ENCODE measurements around the gene PADI4.

The PADI4 gene

DNA sequence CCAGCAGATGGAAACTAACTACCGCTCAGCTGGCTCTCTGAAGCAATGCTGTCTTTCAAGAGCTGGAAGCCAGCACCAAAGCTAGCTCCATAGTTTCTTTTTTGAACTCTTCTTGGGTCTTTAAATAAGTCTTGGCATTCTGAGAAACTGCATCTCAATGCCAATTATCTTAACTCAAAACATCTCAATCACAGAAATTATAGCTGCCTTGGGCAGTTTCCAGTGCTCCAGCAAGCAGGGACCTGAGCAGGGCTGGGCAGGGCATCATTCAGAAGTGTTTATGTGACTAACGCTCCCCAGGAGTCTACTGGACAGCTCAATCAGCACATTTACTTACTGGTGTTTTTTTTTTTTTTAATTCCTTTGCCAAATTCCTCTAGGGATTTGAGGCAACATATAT lies 18.3 kb upstream of the PADI4 start:
- H3K9ac ChIP-seq (ENCODE audit: low read length): no peak overlapping the region
- H3K4me3 ChIP-seq (ENCODE audit: low read length): no peak overlapping the region
- H3K27me3 ChIP-seq (ENCODE audit: control insufficient read depth, insufficient read depth, low read length): peaks cover 5% of the 10 kb centered on the region
- no peaks in the 10 kb centered on the region for H3K36me3 ChIP-seq (ENCODE audit: control insufficient read depth, insufficient read depth, low read length)
- H3K4me1 ChIP-seq (ENCODE audit: control insufficient read depth, insufficient read depth, low read length): no peaks in the 10 kb centered on the region
- no peaks in the 10 kb centered on the region for H3K9me3 ChIP-seq (ENCODE audit: control insufficient read depth, low read length)

DNA sequence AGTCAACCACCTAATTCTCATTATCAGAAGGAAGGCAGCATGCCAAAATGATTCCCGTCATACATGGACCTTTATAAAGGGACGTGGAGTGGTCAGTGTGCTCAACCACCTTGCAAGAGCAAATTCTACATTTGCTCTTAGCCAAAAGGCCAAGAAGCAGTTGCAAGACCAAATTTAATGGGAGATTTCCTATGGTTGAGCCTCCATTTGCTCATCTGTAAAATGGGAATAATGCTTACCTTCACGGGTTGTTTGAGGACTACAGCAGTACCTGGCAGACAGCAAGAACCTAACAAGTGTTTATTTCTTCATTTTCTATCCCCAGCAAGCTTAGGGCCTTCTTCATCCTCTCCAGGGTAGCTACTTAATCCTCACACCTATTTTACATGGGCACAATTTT lies 17.4 kb upstream of the PADI4 start:
- H3K36me3 ChIP-seq (ENCODE audit: control insufficient read depth, insufficient read depth, low read length): no peaks in the 10 kb centered on the region
- no peak overlapping the region for H3K9ac ChIP-seq (ENCODE audit: low read length)
- H3K4me1 ChIP-seq (ENCODE audit: control insufficient read depth, insufficient read depth, low read length): no peaks in the 10 kb centered on the region
- H3K4me3 ChIP-seq (ENCODE audit: low read length): no peak overlapping the region
- no peaks in the 10 kb centered on the region for H3K9me3 ChIP-seq (ENCODE audit: control insufficient read depth, low read length)
- H3K27me3 ChIP-seq (ENCODE audit: control insufficient read depth, insufficient read depth, low read length): peaks cover 7% of the 10 kb centered on the region

DNA sequence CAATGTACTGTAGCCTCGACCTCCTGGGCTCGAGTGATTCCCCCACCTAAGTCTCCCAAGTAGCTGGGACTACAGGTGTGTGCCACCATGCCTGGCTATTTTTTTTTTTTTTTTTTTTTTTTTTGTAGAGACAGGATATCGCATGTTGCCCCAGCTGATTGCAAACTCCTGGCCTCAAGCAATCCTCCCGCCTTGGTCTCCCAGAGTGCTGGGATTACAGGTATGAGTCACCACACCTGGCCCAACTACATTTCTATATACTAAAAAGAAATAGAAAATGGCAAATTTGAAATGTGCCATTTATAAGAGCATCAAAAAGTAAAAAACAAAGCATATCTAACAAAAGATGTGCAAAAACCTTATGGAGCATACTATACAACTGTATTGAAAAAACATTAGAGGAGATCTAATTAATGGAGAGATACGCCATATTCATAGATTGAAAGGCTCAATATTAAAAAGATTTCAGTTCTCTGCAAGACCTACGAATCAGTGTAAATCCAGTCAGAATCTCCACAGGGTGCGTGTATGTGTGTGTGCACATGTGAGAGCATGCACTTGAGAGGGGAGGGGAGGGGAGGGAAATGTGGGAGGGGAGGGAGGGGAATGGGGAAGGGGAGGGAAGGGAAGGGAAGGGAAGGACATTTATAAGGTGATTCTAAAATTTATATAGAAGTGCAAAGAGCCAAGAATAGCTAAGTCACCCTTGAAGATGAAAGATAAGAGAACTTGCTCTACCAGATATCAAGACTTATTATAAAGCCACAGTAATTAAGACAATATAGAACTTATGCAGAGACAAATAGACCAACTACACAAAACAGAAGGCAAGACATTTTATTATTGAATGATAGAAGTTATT lies 15.5 kb upstream of the PADI4 start:
- no peak overlapping the region for H3K9ac ChIP-seq (ENCODE audit: low read length)
- peaks cover 8% of the 10 kb centered on the region for H3K27me3 ChIP-seq (ENCODE audit: control insufficient read depth, insufficient read depth, low read length)
- no peak overlapping the region for H3K4me3 ChIP-seq (ENCODE audit: low read length)
- no peaks in the 10 kb centered on the region for H3K36me3 ChIP-seq (ENCODE audit: control insufficient read depth, insufficient read depth, low read length)
- H3K9me3 ChIP-seq (ENCODE audit: control insufficient read depth, low read length): no peaks in the 10 kb centered on the region
- no peaks in the 10 kb centered on the region for H3K4me1 ChIP-seq (ENCODE audit: control insufficient read depth, insufficient read depth, low read length)

DNA sequence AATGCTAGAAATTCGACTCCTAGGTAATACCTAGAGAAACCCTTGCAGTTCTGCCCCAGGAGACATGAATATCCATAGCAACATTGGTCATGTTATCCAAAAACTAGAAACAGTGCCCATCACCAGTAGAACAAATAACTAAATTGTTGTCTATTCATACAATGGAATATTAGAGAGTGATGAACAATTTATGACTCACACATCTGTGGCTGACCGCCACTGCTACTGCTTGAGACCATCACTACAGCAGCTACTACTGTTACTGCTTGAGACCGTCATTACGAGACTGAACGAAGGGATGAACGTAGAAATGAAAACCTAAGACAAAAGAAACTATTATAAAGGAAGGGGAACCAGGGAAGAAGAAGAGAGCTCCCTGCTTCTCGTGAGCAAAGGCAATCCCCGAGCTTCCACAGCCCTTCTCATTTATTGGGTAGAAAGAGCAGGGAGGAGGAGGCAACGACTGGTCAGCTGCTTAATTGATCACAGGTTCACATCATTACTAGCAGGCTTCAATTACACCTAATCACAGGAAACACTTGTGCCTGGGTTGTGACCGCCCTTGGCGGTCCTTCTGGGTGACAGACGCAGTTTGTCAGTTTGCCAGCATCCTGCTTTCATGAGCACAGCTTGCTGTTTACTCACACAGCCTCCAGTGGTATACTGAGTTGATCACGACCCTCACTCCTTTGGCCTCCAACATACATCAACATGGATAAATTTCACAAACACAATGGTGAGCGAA lies 14.1 kb upstream of the PADI4 start:
- H3K4me1 ChIP-seq (ENCODE audit: control insufficient read depth, insufficient read depth, low read length): no peaks in the 10 kb centered on the region
- no peak overlapping the region for H3K9ac ChIP-seq (ENCODE audit: low read length)

DNA sequence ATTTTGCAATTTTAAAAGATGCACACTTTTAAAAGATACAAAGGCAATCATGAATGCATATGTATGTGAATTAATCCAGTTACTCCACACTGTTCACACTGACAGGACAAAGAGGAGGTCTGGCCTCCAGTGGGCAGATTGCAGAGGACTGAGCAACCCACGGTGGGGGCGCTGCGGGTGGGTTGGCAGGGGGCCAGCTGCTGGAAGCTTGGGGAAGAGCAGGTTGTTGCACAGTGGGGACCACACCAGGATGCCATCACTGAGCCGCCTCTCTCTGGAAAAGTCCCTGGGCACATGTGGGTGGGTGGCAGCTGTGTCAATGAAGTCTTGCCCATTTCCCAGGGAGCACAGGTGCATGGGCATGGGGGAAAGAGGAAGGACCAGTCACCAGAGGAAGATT lies 12.7 kb upstream of the PADI4 start:
- H3K9ac ChIP-seq (ENCODE audit: low read length): no peak overlapping the region
- no peaks in the 10 kb centered on the region for H3K4me1 ChIP-seq (ENCODE audit: control insufficient read depth, insufficient read depth, low read length)
- peaks cover 3% of the 10 kb centered on the region for H3K27me3 ChIP-seq (ENCODE audit: control insufficient read depth, insufficient read depth, low read length)
- no peak overlapping the region for H3K4me3 ChIP-seq (ENCODE audit: low read length)
- no peaks in the 10 kb centered on the region for H3K9me3 ChIP-seq (ENCODE audit: control insufficient read depth, low read length)
- H3K36me3 ChIP-seq (ENCODE audit: control insufficient read depth, insufficient read depth, low read length): no peaks in the 10 kb centered on the region

More for the DNA sequence above, 14.1 kb upstream of the PADI4 start:
- H3K9me3 ChIP-seq (ENCODE audit: control insufficient read depth, low read length): no peaks in the 10 kb centered on the region
- H3K4me3 ChIP-seq (ENCODE audit: low read length): no peak overlapping the region
- no peaks in the 10 kb centered on the region for H3K36me3 ChIP-seq (ENCODE audit: control insufficient read depth, insufficient read depth, low read length)
- peaks cover 8% of the 10 kb centered on the region for H3K27me3 ChIP-seq (ENCODE audit: control insufficient read depth, insufficient read depth, low read length)

DNA sequence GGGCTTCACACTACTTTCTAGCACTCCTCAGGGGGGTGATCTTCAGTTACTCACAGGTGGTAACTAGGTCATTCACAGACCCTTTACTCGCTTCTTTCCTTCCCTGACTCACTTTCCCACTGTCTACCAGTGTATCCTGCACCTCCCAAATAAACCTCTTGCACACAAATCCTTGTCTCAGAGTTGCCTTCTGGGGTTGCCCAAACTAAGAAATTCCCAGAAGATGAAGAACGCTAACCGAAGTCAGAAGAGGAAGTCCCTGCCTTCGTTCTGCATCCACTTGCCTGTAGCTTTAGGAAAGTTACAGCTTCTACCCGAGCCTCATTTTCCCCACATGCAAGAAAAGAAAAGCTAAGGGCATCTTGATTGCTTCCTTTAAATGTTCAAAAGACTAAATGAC lies 11.9 kb upstream of the PADI4 start:
- H3K4me1 ChIP-seq (ENCODE audit: control insufficient read depth, insufficient read depth, low read length): no peaks in the 10 kb centered on the region
- H3K36me3 ChIP-seq (ENCODE audit: control insufficient read depth, insufficient read depth, low read length): no peaks in the 10 kb centered on the region
- H3K9me3 ChIP-seq (ENCODE audit: control insufficient read depth, low read length): no peaks in the 10 kb centered on the region
- H3K4me3 ChIP-seq (ENCODE audit: low read length): no peak overlapping the region
- peaks cover 3% of the 10 kb centered on the region for H3K27me3 ChIP-seq (ENCODE audit: control insufficient read depth, insufficient read depth, low read length)
- H3K9ac ChIP-seq (ENCODE audit: low read length): no peak overlapping the region

DNA sequence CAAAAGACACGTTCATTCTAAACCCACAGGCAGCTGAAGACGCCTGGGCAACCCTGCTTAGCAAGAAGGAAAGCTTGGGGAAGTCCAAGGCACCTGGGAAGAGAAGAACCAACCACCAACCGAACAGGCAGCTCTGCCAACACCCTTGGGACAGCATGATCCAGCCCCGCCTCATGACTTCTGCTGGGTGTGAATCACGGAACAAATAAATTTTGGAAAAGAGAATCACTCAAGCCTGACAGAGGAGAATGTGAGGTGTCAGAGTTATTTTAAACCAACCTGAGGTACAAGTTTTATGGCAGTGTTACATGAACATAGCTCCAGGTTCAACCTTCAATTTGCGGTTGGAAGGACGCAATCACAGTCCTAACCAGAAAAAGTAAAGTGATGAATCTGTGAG lies 10.0 kb upstream of the PADI4 start:
- no peak overlapping the region for H3K9ac ChIP-seq (ENCODE audit: low read length)

DNA sequence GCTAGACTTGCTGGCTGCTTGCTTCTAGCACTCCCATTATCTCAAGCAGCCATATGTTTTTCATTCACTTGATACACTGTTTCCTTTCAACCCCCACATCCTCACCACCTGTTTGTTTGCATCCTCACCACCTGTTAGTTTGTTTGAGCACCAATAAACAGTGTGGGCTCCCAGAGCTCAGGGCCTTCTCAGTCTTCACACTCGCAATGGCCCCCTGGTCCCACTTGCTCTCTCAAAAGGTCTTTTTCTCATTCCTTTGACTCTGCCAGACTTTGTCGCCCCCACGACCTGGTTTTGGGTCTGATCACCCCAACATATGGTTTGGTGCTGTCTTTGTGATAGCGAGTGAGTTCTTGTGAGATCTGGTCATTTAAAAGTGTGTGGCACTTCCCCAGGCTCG lies 6.2 kb upstream of the PADI4 start:
- no peaks in the 10 kb centered on the region for H3K9me3 ChIP-seq (ENCODE audit: control insufficient read depth, low read length)
- no peaks in the 10 kb centered on the region for H3K4me1 ChIP-seq (ENCODE audit: control insufficient read depth, insufficient read depth, low read length)
- no peaks in the 10 kb centered on the region for H3K36me3 ChIP-seq (ENCODE audit: control insufficient read depth, insufficient read depth, low read length)
- no peaks in the 10 kb centered on the region for H3K27me3 ChIP-seq (ENCODE audit: control insufficient read depth, insufficient read depth, low read length)
- no peak overlapping the region for H3K9ac ChIP-seq (ENCODE audit: low read length)
- no peak overlapping the region for H3K4me3 ChIP-seq (ENCODE audit: low read length)

More for the DNA sequence above, 10.0 kb upstream of the PADI4 start:
- Histone ChIP-seq H3K27me3 (ENCODE audit: control insufficient read depth, insufficient read depth, low read length) (peaks cover 3% of the 10 kb centered on the region), H3K4me1 (ENCODE audit: control insufficient read depth, insufficient read depth, low read length) (no peaks in the 10 kb centered on the region), H3K36me3 (ENCODE audit: control insufficient read depth, insufficient read depth, low read length) (no peaks in the 10 kb centered on the region), H3K9me3 (ENCODE audit: control insufficient read depth, low read length) (no peaks in the 10 kb centered on the region), H3K4me3 (ENCODE audit: low read length) (no peak overlapping the region)

DNA sequence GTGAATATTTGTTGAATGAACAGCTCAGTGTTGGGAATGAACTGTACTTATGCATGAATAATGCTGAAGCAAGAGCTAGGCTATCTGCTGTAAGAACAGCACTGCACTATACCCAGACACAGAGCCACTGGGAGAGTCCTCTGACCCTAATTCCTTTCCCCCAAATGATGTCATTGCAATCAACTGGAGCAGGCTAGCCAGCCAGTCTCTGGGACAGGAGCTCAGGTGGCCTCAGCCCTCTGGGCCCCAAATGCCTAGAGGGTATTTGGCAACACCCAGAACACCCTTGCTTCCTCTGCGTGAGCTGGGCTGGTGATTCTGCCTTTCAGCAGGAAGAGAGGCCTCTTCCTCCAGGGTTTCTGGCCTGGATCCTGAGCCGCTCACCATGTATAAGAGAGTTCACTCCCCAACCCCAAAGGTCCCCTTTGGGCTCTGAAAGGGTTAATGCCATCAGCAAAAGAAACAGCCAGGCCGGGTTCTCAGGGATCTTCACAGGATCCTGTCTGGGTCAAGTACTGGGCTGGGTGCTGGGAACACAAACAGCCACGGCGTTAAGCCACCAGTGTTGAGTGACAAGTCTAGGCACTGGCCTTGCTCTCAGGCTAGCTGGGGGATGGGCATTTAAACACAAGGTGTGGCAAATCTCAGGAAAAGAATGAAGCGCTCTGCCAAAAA lies 3.7 kb upstream of the PADI4 start:
- Histone ChIP-seq H3K4me3 (ENCODE audit: low read length) (no peak overlapping the region), H3K4me1 (ENCODE audit: control insufficient read depth, insufficient read depth, low read length) (no peaks in the 10 kb centered on the region), H3K9me3 (ENCODE audit: control insufficient read depth, low read length) (no peaks in the 10 kb centered on the region)

DNA sequence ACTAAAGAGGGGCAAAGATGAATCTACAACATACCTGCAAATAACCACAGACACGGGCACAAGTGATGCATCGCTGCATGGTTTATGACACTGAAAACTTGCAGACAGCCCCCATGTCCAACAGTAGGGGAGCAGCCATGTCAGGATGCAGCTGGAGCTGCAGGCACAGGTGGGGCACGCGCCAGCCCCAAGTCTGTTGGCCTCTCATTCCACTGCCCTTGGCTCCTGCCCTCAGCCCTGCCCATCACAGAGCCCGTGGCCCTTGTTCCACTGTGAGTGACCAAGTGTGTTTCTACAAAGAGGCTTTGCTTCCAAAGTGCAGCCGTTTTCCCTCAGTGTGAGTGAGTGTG lies 3.2 kb upstream of the PADI4 start:
- no peaks in the 10 kb centered on the region for H3K36me3 ChIP-seq (ENCODE audit: control insufficient read depth, insufficient read depth, low read length)
- H3K9ac ChIP-seq (ENCODE audit: low read length): no peak overlapping the region
- H3K4me1 ChIP-seq (ENCODE audit: control insufficient read depth, insufficient read depth, low read length): no peaks in the 10 kb centered on the region
- no peaks in the 10 kb centered on the region for H3K9me3 ChIP-seq (ENCODE audit: control insufficient read depth, low read length)
- H3K4me3 ChIP-seq (ENCODE audit: low read length): no peak overlapping the region
- peaks cover 20% of the 10 kb centered on the region for H3K27me3 ChIP-seq (ENCODE audit: control insufficient read depth, insufficient read depth, low read length)

More for the DNA sequence above, 3.7 kb upstream of the PADI4 start:
- peaks cover 16% of the 10 kb centered on the region for H3K27me3 ChIP-seq (ENCODE audit: control insufficient read depth, insufficient read depth, low read length)
- no peak overlapping the region for H3K9ac ChIP-seq (ENCODE audit: low read length)
- no peaks in the 10 kb centered on the region for H3K36me3 ChIP-seq (ENCODE audit: control insufficient read depth, insufficient read depth, low read length)

DNA sequence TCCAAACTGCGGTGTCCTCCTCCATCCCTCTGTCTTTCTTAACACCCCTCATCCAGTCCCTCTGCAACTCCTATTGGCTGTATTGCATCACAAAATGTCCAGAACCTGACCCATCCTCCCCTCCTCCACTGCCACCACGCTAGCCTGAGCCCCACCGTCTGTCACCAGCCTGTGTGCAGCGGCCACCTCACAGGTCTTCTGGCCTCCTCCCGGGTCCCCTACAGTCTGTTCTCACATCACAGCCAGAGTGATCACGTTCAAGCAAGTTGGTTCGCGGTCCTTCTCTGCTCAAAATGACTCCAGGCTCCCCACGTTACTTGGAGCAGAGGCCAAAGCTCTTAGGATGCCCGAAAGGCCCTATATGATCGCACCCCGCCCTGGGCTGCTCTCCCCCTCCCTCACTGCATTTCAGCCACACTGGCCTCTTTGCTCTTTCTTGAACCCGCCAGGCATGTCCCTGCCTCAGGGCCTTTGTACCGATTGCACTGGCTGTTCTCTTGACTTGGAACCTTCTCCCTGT lies 2.4 kb upstream of the PADI4 start:
- H3K27me3 ChIP-seq (ENCODE audit: control insufficient read depth, insufficient read depth, low read length): peaks cover 27% of the 10 kb centered on the region
- no peaks in the 10 kb centered on the region for H3K9me3 ChIP-seq (ENCODE audit: control insufficient read depth, low read length)
- H3K4me3 ChIP-seq (ENCODE audit: low read length): no peak overlapping the region
- H3K36me3 ChIP-seq (ENCODE audit: control insufficient read depth, insufficient read depth, low read length): no peaks in the 10 kb centered on the region
- no peaks in the 10 kb centered on the region for H3K4me1 ChIP-seq (ENCODE audit: control insufficient read depth, insufficient read depth, low read length)
- no peak overlapping the region for H3K9ac ChIP-seq (ENCODE audit: low read length)

DNA sequence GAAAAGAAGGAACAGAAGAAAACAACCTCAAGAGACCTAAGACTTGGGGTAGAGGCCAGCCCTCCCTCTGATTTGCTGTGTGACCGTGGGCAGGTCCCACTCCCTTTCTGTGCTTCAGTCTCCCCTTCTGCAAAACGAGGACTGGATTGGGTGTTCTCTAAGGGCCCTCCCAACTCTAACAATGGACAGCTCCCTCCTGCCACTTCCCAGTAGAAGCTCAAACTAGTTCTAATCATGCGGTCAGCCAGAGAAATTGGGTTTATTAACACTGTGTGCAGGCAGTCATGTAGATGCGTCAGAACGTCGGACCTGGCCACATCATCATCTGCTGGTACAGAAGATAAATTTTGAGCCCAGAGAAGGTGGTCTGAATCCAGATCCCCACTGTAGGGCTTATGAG lies 1.6 kb upstream of the PADI4 start:
- H3K36me3 ChIP-seq (ENCODE audit: control insufficient read depth, insufficient read depth, low read length): no peaks in the 10 kb centered on the region
- H3K4me1 ChIP-seq (ENCODE audit: control insufficient read depth, insufficient read depth, low read length): no peaks in the 10 kb centered on the region
- no peak overlapping the region for H3K4me3 ChIP-seq (ENCODE audit: low read length)
- no peaks in the 10 kb centered on the region for H3K9me3 ChIP-seq (ENCODE audit: control insufficient read depth, low read length)
- H3K9ac ChIP-seq (ENCODE audit: low read length): no peak overlapping the region
- H3K27me3 ChIP-seq (ENCODE audit: control insufficient read depth, insufficient read depth, low read length): peaks cover 27% of the 10 kb centered on the region

Data from mucosa of stomach (tissue), 1 donor.